GM12891 (cell line): ENCODE data around the gene FOXN3.

Source experiments
- POLR2A ChIP-seq: IDR thresholded peaks from 2 replicates; pipeline ENCODE4 v1.6.1; 2011; ENCODE audit warnings: low read depth, low read length, control low read depth
- POLR2AphosphoS5 ChIP-seq: IDR thresholded peaks from 2 replicates; pipeline ENCODE4 v1.6.1; 2011; ENCODE audit warnings: low read depth, low read length, control low read depth
- SPI1 ChIP-seq: IDR thresholded peaks from 2 replicates; pipeline ENCODE4 v1.6.1; 2011; ENCODE audit warnings: low read depth, low read length, control low read depth

DNA sequence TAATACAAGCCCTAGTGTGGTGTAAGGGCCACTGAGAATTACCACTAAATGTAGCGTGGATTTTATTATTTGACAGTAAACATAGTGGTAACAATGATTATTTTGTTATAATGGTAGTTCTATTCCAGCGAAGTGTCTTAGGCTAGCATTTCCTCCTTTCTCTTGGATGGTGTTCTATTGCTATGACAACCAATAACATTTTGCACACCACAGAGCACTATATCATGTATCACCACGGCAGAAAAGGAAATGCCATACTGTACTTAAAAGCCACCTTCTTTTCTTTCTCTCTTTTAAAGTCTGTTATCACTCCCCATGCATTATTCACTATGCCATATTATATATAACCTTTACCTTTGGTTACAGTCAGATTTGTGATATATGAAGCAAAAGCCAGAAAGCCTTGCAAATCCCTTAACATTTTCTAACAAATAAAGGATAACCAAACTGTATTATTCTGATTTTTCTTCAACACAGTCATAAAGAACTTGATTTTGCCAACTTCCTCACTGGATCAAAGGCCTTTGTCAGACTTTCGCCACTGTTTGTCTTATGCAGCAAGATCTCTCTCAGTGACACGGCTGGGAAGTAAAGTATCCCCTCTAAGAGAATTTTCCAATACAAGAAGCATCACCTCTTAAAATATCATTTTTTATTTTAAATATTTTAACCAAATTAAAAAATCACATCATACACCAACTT is 195.8 kb downstream of the FOXN3 start:
- TF ChIP-seq POLR2A, result no peak
- TF ChIP-seq SPI1, result no peak
- no peak for TF ChIP-seq POLR2AphosphoS5
